Activated B cell treated with CpG ODN at 0.5 μM for 24 hours (primary cell): ENCODE data around the gene ZNF655. TPM values are rescaled to one million over a fixed set of nuclear protein-coding genes. Genes with fewer than 3 reads are reported as not detected.
A peak's percentile ranks its signal among the peaks of the same experiment; 100 is the strongest.

ENCODE experiments used
- ATAC-seq: fragments of 200-7000 bp; cut with Tn5 transposase; one replicate; pipeline ENCODE4 v1.10.0; 2021; ENCODE audit warnings: low read depth, mild to moderate bottlenecking, moderate library complexity
- CTCF ChIA-PET: fragments of 350-600 bp; sonication (Branson Sonifier 250); formaldehyde crosslinking; loops from one replicate; lab custom pipeline; 2021; ENCODE audit warnings: antibody characterized with exemption; lab: Charles Lee
- POLR2A ChIA-PET: fragments of 350-600 bp; sonication (Branson Sonifier 250); formaldehyde crosslinking; loops from one replicate; lab custom pipeline; 2021; ENCODE audit warnings: antibody characterized with exemption; lab: Charles Lee
- DNase-seq: peaks from one replicate; pipeline ENCODE4 v3.0.0; 2022
- H3K27ac Mint-ChIP-seq: one replicate; pipeline ENCODE4 v1.8.0; 2020; ENCODE audit warnings: mixed read lengths
- H3K27me3 Mint-ChIP-seq: one replicate; pipeline ENCODE4 v1.8.0; 2021; ENCODE audit warnings: mixed read lengths
- H3K36me3 Mint-ChIP-seq: one replicate; pipeline ENCODE4 v1.8.0; 2021; ENCODE audit warnings: low read depth, mixed read lengths
- H3K4me1 Mint-ChIP-seq: one replicate; pipeline ENCODE4 v1.8.0; 2021; ENCODE audit warnings: mixed read lengths
- H3K4me3 Mint-ChIP-seq: one replicate; pipeline ENCODE4 v1.8.0; 2020; ENCODE audit warnings: mild to moderate bottlenecking, mixed read lengths
- H3K9me3 Mint-ChIP-seq: one replicate; pipeline ENCODE4 v1.8.0; 2020; ENCODE audit warnings: mixed read lengths
- intact Hi-C: fragments of 100-400 bp; cut with micrococcal nuclease; formaldehyde crosslinking; loops from one replicate; pipeline ENCODE4 v1.15.1; 2024
- total RNA-seq: library from RNA; stranded (reverse); gene quantifications from 2 replicates; pipeline ENCODE4 v1.2.3, GENCODE V29; 2022
- TF ChIP-seq, protein P1 (sequence below): fragments of 200-600 bp; IDR thresholded peaks from one replicate; pipeline ENCODE4 v1.8.0; 2022; ENCODE audit warnings: antibody characterized with exemption, mild to moderate bottlenecking

ZNF655 gene
- 98.5 and 116 TPM in 2 replicates for total RNA-seq

DNA sequence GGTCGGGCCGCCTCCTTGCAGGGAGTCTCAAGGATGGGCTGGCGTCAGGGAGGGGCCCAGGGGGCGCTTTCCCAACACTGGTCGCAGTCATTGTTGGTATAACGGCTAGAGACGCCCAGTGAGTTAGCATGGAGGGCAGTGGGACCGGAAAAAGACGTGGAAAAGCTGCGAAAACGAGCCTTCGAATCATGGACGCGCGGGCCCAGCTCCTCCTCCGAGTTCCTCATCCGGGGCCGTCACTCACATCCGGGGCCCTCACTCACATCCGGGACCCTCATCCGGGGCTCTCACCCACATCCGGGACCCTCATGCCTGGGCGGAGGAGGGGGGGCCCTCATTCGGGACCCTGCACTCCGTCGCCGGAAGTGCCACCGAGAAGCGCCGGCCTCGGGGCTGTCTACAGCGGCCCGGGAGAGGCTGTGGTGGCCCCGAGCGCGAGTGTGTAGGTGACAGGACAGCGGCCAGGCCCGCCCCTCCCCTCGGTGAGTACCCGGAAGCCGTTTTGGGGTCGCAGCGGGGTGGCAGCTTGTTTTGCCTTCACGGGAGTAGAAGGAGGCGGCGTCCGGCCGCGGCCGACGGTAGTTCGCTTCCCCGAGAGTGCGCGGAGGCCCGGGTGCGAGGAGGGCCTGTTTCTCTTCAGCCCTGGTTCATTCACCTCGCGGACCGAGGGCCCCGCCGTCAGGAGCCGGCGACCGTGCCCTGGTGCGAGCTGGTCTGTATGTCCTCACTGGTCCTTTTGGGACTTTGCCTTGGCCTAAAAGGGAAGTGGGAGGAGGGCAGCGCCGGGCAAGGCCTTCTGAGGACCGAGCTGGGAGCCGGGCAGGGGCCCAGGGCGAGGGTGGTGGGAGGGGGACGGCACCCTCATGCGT is at the start of gene ZNF655:
Gene ZNF655 (plus strand): TSS at position 337 of the 869 bp plus-strand sequence. CDS start 1,918 bp downstream, outside the sequence.
- ChIA-PET POLR2A (interaction anchor here (0.5 to 5.2 kb wide), 35 partner anchors 8 to 1659 kb away, joined by 3 to 69 read pairs (median 4); partner anchors contain the start of genes AP4M1, ARPC1A, ARPC1B and BUD31), CTCF (interaction anchor here (1.5 kb wide), 1 partner anchor 57 kb away, joined by 3 read pairs; no protein-coding TSS in a partner anchor)
- H3K9me3 Mint-ChIP-seq: no peaks in the 10 kb centered on the region
- peaks cover 49% of the 10 kb centered on the region for H3K4me1 Mint-ChIP-seq
- H3K27ac Mint-ChIP-seq: peak within 1 kb of the TSS; percentile 97
- no peaks in the 10 kb centered on the region for H3K27me3 Mint-ChIP-seq
- DNase-seq (peak; percentile 85), ATAC-seq (peak; percentile 79)
- H3K36me3 Mint-ChIP-seq: peaks cover 65% of the 10 kb centered on the region
- TF ChIP-seq, protein P1, sequence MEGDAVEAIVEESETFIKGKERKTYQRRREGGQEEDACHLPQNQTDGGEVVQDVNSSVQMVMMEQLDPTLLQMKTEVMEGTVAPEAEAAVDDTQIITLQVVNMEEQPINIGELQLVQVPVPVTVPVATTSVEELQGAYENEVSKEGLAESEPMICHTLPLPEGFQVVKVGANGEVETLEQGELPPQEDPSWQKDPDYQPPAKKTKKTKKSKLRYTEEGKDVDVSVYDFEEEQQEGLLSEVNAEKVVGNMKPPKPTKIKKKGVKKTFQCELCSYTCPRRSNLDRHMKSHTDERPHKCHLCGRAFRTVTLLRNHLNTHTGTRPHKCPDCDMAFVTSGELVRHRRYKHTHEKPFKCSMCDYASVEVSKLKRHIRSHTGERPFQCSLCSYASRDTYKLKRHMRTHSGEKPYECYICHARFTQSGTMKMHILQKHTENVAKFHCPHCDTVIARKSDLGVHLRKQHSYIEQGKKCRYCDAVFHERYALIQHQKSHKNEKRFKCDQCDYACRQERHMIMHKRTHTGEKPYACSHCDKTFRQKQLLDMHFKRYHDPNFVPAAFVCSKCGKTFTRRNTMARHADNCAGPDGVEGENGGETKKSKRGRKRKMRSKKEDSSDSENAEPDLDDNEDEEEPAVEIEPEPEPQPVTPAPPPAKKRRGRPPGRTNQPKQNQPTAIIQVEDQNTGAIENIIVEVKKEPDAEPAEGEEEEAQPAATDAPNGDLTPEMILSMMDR: no peak
- peak within 1 kb of the TSS; percentile 97 for H3K4me3 Mint-ChIP-seq
- intact Hi-C loops: loop anchor here (1.0 to 10.0 kb wide), 9 partner anchors 54 to 684 kb away; partner anchors contain the start of genes ARPC1B, BUD31, CPSF4 and PDAP1

- Mint-ChIP-seq H3K27me3 (no peaks in the 10 kb centered on the region), H3K9me3 (no peaks in the 10 kb centered on the region), H3K4me3 (no peak overlapping the region), H3K4me1 (peaks cover 5% of the 10 kb centered on the region), H3K36me3 (peaks cover 43% of the 10 kb centered on the region), H3K27ac (no peak overlapping the region)
- ATAC-seq (no peak), DNase-seq (no peak)
- intact Hi-C loops: no loop called here
- ChIA-PET CTCF (no interaction called here), POLR2A (interaction anchor here (1.2 kb wide), 1 partner anchor 10 kb away, joined by 3 read pairs; the partner anchor contains the start of gene ZKSCAN5)
- TF ChIP-seq, protein P1: no peak
Observed at GRCh38 chr7:99514050-99514449, 44.4 kb upstream of the ZNF655 start.

DNA sequence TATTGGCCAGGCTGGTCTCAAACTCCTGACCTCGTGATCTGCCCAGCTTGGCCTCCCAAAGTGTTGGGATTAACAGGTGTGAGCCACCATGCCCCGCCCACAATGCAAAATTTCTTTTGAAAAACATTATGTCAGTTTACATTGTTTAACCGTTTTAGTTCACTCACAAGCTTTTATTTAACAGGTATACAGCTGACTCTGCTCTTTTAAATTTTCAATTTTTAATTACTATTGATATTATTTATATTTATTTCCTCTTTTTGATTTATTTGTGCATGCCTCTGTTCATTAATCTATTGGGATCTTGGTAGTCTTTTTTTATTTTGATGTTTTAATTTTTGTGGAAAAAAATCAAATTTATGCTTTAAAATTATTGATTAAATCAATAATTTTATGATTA is 37.0 kb upstream of the ZNF655 start:
- ChIA-PET POLR2A (interaction anchor here (1.3 kb wide), 1 partner anchor 16 kb away, joined by 3 read pairs; no protein-coding TSS in a partner anchor), CTCF (no interaction called here)
- TF ChIP-seq, protein P1: no peak
- Mint-ChIP-seq H3K9me3 (no peaks in the 10 kb centered on the region), H3K4me3 (no peak overlapping the region), H3K4me1 (no peaks in the 10 kb centered on the region), H3K27ac (no peak overlapping the region), H3K27me3 (no peaks in the 10 kb centered on the region), H3K36me3 (peaks cover 45% of the 10 kb centered on the region)
- intact Hi-C loops: no loop called here
- DNase-seq: no peak
- ATAC-seq: no peak

GRCh38 chr7:99525713-99526440 is 32.6 kb upstream of the ZNF655 start:
- H3K4me3 Mint-ChIP-seq: no peak overlapping the region
- DNase-seq (no peak), ATAC-seq (no peak)
- no peaks in the 10 kb centered on the region for H3K27me3 Mint-ChIP-seq
- ChIA-PET POLR2A (no interaction called here), CTCF (interaction anchor here (0.9 kb wide), 1 partner anchor 54 kb away, joined by 3 read pairs; no protein-coding TSS in a partner anchor)
- intact Hi-C loops: no loop called here
- no peak overlapping the region for H3K27ac Mint-ChIP-seq
- no peaks in the 10 kb centered on the region for H3K4me1 Mint-ChIP-seq
- H3K9me3 Mint-ChIP-seq: peaks cover 4% of the 10 kb centered on the region
- TF ChIP-seq, protein P1: no peak
- H3K36me3 Mint-ChIP-seq: peaks cover 58% of the 10 kb centered on the region
